Neuronal stem cell (in vitro differentiated cells): Measurements from ENCODE around the gene PNPLA1.

ENCODE experiments used
- DNase-seq: peaks from one replicate; pipeline ENCODE4 v3.0.0-alpha.2; 2013; ENCODE audit warnings: low spot score
- H2AFZ ChIP-seq: one replicate; pipeline ENCODE4 v1.6.1; 2013; ENCODE audit warnings: mild to moderate bottlenecking, low read length, inconsistent platforms
- H2AK5ac ChIP-seq: 2 replicates; pipeline ENCODE4 v1.6.1; 2013; ENCODE audit warnings: low read depth, mild to moderate bottlenecking, inconsistent platforms, low read length, moderate library complexity, mixed read lengths
- H2BK120ac ChIP-seq: 2 replicates; pipeline ENCODE4 v1.6.1; 2013; ENCODE audit warnings: low read depth, mild to moderate bottlenecking, inconsistent platforms, low read length, moderate library complexity, mixed read lengths
- H2BK12ac ChIP-seq: one replicate; pipeline ENCODE4 v1.6.1; 2013; ENCODE audit warnings: low read length, inconsistent platforms
- H2BK15ac ChIP-seq: 2 replicates; pipeline ENCODE4 v1.6.1; 2013; ENCODE audit warnings: mild to moderate bottlenecking, low read length, inconsistent platforms, mixed read lengths
- H2BK5ac ChIP-seq: one replicate; pipeline ENCODE4 v1.6.1; 2013; ENCODE audit warnings: inconsistent platforms, mild to moderate bottlenecking, low read length, moderate library complexity
- H3K14ac ChIP-seq: one replicate; pipeline ENCODE4 v1.6.1; 2013; ENCODE audit warnings: low read length, inconsistent platforms
- H3K18ac ChIP-seq: 2 replicates; pipeline ENCODE4 v1.6.1; 2013; ENCODE audit warnings: low read length, inconsistent platforms
- H3K23ac ChIP-seq: 2 replicates; pipeline ENCODE4 v1.6.1; 2013; ENCODE audit warnings: low read depth, mild to moderate bottlenecking, mixed read lengths, low read length, inconsistent platforms; ENCODE audit not compliant: poor library complexity
- H3K27ac ChIP-seq: replicated peaks from 3 replicates; pipeline ENCODE4 v1.5.1; 2013; ENCODE audit warnings: low read length, inconsistent platforms
- H3K27me3 ChIP-seq, 3 experiments: 2 replicates each; pipeline ENCODE4 v1.6.1; 2013; ENCODE audit warnings: low read length in 3 of 3, mild to moderate bottlenecking in 2 of 3, inconsistent platforms in 1 of 3, low read depth in 1 of 3, mixed read lengths in 1 of 3, moderate library complexity in 1 of 3; ENCODE audit not compliant: control insufficient read depth in 3 of 3, insufficient read depth in 3 of 3
- H3K36me3 ChIP-seq, 2 donors: replicated peaks in 1 of 2; 2 replicates each; pipeline ENCODE4 v1.6.1; 2013; ENCODE audit warnings: low read length in 2 of 2; ENCODE audit not compliant: control insufficient read depth in 2 of 2, insufficient read depth in 2 of 2
- H3K4ac ChIP-seq: 2 replicates; pipeline ENCODE4 v1.6.1; 2013; ENCODE audit warnings: inconsistent platforms, mild to moderate bottlenecking, low read length, moderate library complexity
- H3K4me1 ChIP-seq, 2 donors: 1 replicate in 1 of 2; 2 replicates in 1 of 2; pipeline ENCODE4 v1.6.1; 2013; ENCODE audit warnings: low read length in 2 of 2, low read depth in 1 of 2; ENCODE audit not compliant: control insufficient read depth in 2 of 2, insufficient read depth in 1 of 2
- H3K4me2 ChIP-seq: one replicate; pipeline ENCODE4 v1.6.1; 2013; ENCODE audit warnings: mild to moderate bottlenecking, low read length, inconsistent platforms; ENCODE audit not compliant: insufficient read depth, poor library complexity, severe bottlenecking
- H3K4me3 ChIP-seq, 2 donors: 2 replicates each; pipeline ENCODE4 v1.5.1; 2013; ENCODE audit warnings: low read length in 2 of 2, mild to moderate bottlenecking in 2 of 2, inconsistent platforms in 1 of 2, moderate library complexity in 1 of 2
- H3K79me1 ChIP-seq: one replicate; pipeline ENCODE4 v1.6.1; 2013; ENCODE audit warnings: low read depth, mild to moderate bottlenecking, inconsistent platforms, low read length, moderate library complexity
- H3K9ac ChIP-seq: one replicate; pipeline ENCODE4 v1.6.1; 2013; ENCODE audit warnings: mild to moderate bottlenecking, low read depth, low read length, inconsistent platforms; ENCODE audit not compliant: poor library complexity
- H3K9me3 ChIP-seq, 2 donors: replicated peaks in 1 of 2; 2 replicates each; pipeline versions ENCODE3 to v1.6.1; 2013; ENCODE audit warnings: low read length in 2 of 2, mild to moderate bottlenecking in 2 of 2, inconsistent platforms in 1 of 2, low read depth in 1 of 2, mixed read lengths in 1 of 2, moderate library complexity in 1 of 2; ENCODE audit not compliant: control insufficient read depth in 2 of 2, insufficient read depth in 1 of 2
- H4K8ac ChIP-seq: one replicate; pipeline ENCODE4 v1.6.1; 2013; ENCODE audit warnings: low read depth, mild to moderate bottlenecking, inconsistent platforms, low read length, moderate library complexity
- H4K91ac ChIP-seq: one replicate; pipeline ENCODE4 v1.6.1; 2013; ENCODE audit warnings: low read length, low read depth, mild to moderate bottlenecking, inconsistent platforms; ENCODE audit not compliant: poor library complexity
- WGBS, 2 donors: extraction: QIAGEN DNeasy Blood & Tissue Kit; methylation state at CpG; one replicate each; pipeline ENCODE4 v1.1.7; 2013; ENCODE audit warnings: missing lambda C conversion rate in 2 of 2, mixed read lengths in 1 of 2; ENCODE audit not compliant: insufficient read length in 2 of 2, insufficient replicate concordance in 1 of 2; ENCODE audit errors: extremely low coverage in 2 of 2; 5-methylcytosine and 5-hydroxymethylcytosine counted together

The PNPLA1 gene

DNA sequence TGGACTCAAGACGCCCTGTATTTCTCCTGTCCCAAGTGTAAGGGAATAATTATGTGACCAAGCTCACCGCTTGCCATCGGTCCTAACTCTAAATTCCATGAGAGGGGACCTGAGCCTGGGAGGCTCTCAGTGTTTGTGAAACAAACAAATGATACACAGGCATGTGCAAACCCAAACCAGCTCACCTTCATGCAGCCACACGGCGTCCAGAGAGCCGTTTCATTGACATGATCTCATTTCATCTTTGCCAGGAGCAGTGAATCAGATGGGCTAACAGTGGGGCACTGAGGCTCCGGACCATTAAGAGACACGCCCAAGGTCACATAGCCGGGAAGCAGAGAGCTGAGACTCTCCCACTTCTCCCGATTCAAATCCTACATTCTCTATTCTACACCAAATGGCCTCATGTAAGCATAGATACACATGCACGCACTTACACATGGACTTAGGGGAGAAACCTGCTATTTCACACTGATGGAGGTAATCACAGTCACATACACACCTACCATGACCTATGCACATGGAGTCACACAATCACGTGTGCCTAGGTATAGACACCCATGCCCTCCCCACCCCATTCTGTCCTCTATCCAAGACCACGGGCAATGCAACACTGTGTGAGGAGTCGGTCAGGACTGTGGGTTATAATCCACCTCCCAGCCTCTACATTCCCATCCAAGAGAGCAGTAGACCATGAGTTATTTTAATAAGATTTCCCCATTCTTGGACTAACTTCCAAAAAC, 65.8 kb downstream of the PNPLA1 start:
- no peak overlapping the region for H2AFZ ChIP-seq
- H3K27me3 ChIP-seq, result peaks cover 0 to 61% (median 3%) of the 10 kb centered on the region in 3 experiments
- H2BK5ac ChIP-seq, result no peak overlapping the region
- no peak overlapping the region for H2BK12ac ChIP-seq
- no peak overlapping the region for H4K8ac ChIP-seq
- peaks cover 6 to 12% of the 10 kb centered on the region in 2 donors for H3K4me1 ChIP-seq
- H3K9ac ChIP-seq, result no peak overlapping the region
- H3K4me3 ChIP-seq, result no peak overlapping the region
- no peak overlapping the region for H3K18ac ChIP-seq
- H3K36me3 ChIP-seq, result no peaks in the 10 kb centered on the region
- no peak overlapping the region for H3K27ac ChIP-seq
- H3K4me2 ChIP-seq, result no peak overlapping the region
- no peak overlapping the region for H3K4ac ChIP-seq
- H3K9me3 ChIP-seq, result no peaks in the 10 kb centered on the region
- no peak overlapping the region for H2BK15ac ChIP-seq
- WGBS, 2 donors, result no CpG with 5 or more reads among the region's 14 CpGs
- H3K14ac ChIP-seq, result no peak overlapping the region
- H2AK5ac ChIP-seq, result no peak overlapping the region
- H2BK120ac ChIP-seq, result no peak overlapping the region
- no peak overlapping the region for H3K23ac ChIP-seq
- DNase-seq, result no peak
- H3K79me1 ChIP-seq, result no peaks in the 10 kb centered on the region
- H4K91ac ChIP-seq, result no peak overlapping the region

GRCh38 chr6:36336208-36336710, 66.4 kb downstream of the PNPLA1 start:
- Histone ChIP-seq H3K4me2 (no peak overlapping the region), H3K23ac (no peak overlapping the region), H3K4me3 (no peak overlapping the region), H3K4me1 (peaks cover 8 to 14% of the 10 kb centered on the region in 2 donors), H4K8ac (no peak overlapping the region), H4K91ac (no peak overlapping the region), H3K27ac (no peak overlapping the region), H3K9ac (no peak overlapping the region), H3K4ac (no peak overlapping the region), H3K18ac (no peak overlapping the region), H2BK12ac (no peak overlapping the region), H3K27me3 (peaks cover 0 to 64% (median 6%) of the 10 kb centered on the region in 3 experiments), H3K9me3 (no peaks in the 10 kb centered on the region), H2BK5ac (no peak overlapping the region), H2AFZ (no peak overlapping the region), H3K14ac (no peak overlapping the region), H2BK120ac (no peak overlapping the region), H2AK5ac (no peak overlapping the region), H3K36me3 (no peaks in the 10 kb centered on the region), H3K79me1 (no peaks in the 10 kb centered on the region), H2BK15ac (no peak overlapping the region)
- DNase-seq, result no peak
- WGBS, 2 donors, result no CpG with 5 or more reads among the region's 5 CpGs

GRCh38 chr6:36336779-36337241, 67.0 kb downstream of the PNPLA1 start, which contains the start of gene BNIP5:
BNIP5 (minus strand) TSS chr6:36336888; CDS start chr6:36330690, 6,198 bp downstream.
- Histone ChIP-seq H3K9me3 (no peaks in the 10 kb centered on the region), H3K4me2 (no peak within 1 kb of the TSS), H3K36me3 (no peaks in the 10 kb centered on the region), H4K91ac (no peak within 1 kb of the TSS), H3K27ac (no peak within 1 kb of the TSS), H3K4me1 (peaks cover 8 to 14% of the 10 kb centered on the region in 2 donors), H3K9ac (no peak within 1 kb of the TSS), H3K4me3 (no peak within 1 kb of the TSS), H2BK120ac (no peak within 1 kb of the TSS), H4K8ac (no peak within 1 kb of the TSS), H2AK5ac (no peak within 1 kb of the TSS), H2BK5ac (no peak within 1 kb of the TSS), H2BK15ac (no peak within 1 kb of the TSS), H3K4ac (no peak within 1 kb of the TSS), H3K79me1 (no peaks in the 10 kb centered on the region), H3K14ac (no peak within 1 kb of the TSS), H2BK12ac (no peak within 1 kb of the TSS), H3K23ac (no peak within 1 kb of the TSS), H3K27me3 (peaks cover 0 to 62% (median 6%) of the 10 kb centered on the region in 3 experiments), H2AFZ (no peak within 1 kb of the TSS), H3K18ac (no peak within 1 kb of the TSS)
- WGBS, 2 donors, result no CpG with 5 or more reads among the region's 3 CpGs
- no peak for DNase-seq

DNA sequence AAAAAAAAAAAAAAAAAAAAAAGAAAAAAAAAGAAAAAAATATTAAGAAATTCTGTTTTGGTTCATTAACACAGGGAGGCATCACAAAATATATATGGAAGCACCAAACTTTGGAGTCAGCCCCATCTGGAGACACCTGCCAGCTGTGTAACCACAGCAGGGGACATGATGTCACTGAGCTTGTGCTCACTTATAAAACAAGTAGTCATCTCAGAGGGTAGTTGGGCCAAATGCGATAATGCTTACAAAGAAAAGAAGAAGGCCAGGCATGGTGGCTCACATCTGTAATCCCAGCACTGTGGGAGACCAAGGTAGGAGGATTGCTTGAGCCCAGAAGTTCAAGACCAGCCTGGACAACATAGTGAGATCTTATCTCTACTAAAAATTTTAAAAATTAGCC, 68.0 kb downstream of the PNPLA1 start:
- H3K4ac ChIP-seq, result no peak overlapping the region
- H4K8ac ChIP-seq, result no peak overlapping the region
- no peak overlapping the region for H3K27ac ChIP-seq
- no peaks in the 10 kb centered on the region for H3K79me1 ChIP-seq
- H2BK5ac ChIP-seq, result no peak overlapping the region
- H3K14ac ChIP-seq, result no peak overlapping the region
- H2AK5ac ChIP-seq, result no peak overlapping the region
- H3K27me3 ChIP-seq, result peaks cover 0 to 61% (median 6%) of the 10 kb centered on the region in 3 experiments
- H3K4me1 ChIP-seq, result peaks cover 8 to 14% of the 10 kb centered on the region in 2 donors
- no peak overlapping the region for H3K23ac ChIP-seq
- H3K36me3 ChIP-seq, result no peaks in the 10 kb centered on the region
- H3K18ac ChIP-seq, result no peak overlapping the region
- H3K9me3 ChIP-seq, result no peaks in the 10 kb centered on the region
- no peak overlapping the region for H2BK15ac ChIP-seq
- no CpG with 5 or more reads among the region's 1 CpG for WGBS, 2 donors
- no peak overlapping the region for H2AFZ ChIP-seq
- no peak overlapping the region for H3K4me3 ChIP-seq
- DNase-seq, result no peak
- no peak overlapping the region for H2BK120ac ChIP-seq
- H3K4me2 ChIP-seq, result no peak overlapping the region
- no peak overlapping the region for H4K91ac ChIP-seq
- H3K9ac ChIP-seq, result no peak overlapping the region
- no peak overlapping the region for H2BK12ac ChIP-seq
